Testis (tissue), 5 donors: ENCODE data around the gene ABCC8. TPM values are rescaled to one million over a fixed set of nuclear protein-coding genes. Genes with fewer than 3 reads are reported as not detected.

ENCODE experiments used
- DNase-seq: peaks from one replicate; pipeline ENCODE4 v3.0.0-alpha.2; 2019
- H3K27ac ChIP-seq, 2 donors: fragments of 200-600 bp; sonication (generic); one replicate each; pipeline ENCODE4 v1.5.1; 2019
- H3K27me3 ChIP-seq: fragments of 200-600 bp; sonication (generic); one replicate; pipeline ENCODE4 v1.5.1; 2019
- H3K36me3 ChIP-seq: fragments of 200-600 bp; sonication (generic); one replicate; pipeline ENCODE4 v1.5.1; 2017; ENCODE audit warnings: low read depth; ENCODE audit errors: missing control alignments
- H3K4me1 ChIP-seq: fragments of 200-600 bp; sonication (generic); one replicate; pipeline ENCODE4 v1.5.1; 2019
- H3K4me3 ChIP-seq, 2 donors: fragments of 200-600 bp; sonication (generic); one replicate each; pipeline ENCODE4 v1.5.1; 2017 to 2019
- H3K9me3 ChIP-seq: fragments of 200-600 bp; sonication (generic); one replicate; pipeline ENCODE4 v1.5.1; 2017
- POLR2A ChIP-seq: fragments of 450-650 bp; IDR thresholded peaks from one replicate; pipeline ENCODE4 v1.6.1; 2017; ENCODE audit warnings: antibody characterized with exemption, mild to moderate bottlenecking, moderate library complexity
- WGBS, 2 donors: methylation state at CpG; one replicate each; pipeline ENCODE4 v1.1.5; 2018; 5-methylcytosine and 5-hydroxymethylcytosine counted together
- intact Hi-C: fragments of 100-400 bp; cut with DNase I; formaldehyde crosslinking; loops from one replicate; pipeline ENCODE4 v1.15.1; 2023; ENCODE audit warnings: low total_unique reads
- long read RNA-seq, 2 donors: transcript quantifications; one replicate each; lab custom pipeline, GENCODE V29; 2026
- polyA plus RNA-seq: library from polyadenylated mRNA; stranded (reverse); fragments of 350-450 nt; fragmentation: Illumina TruSeq; extraction: RNeasy Lipid Tissue Mini Kit (QIAGEN cat#74804); gene quantifications from one replicate; pipeline ENCODE4 v1.2.3, GENCODE V29; 2014; ENCODE audit warnings: low read depth, low replicate concordance; ENCODE audit not compliant: insufficient read depth
- total RNA-seq, 2 donors: library from RNA; depleted of rRNA; stranded (reverse); fragments of >200 nt; gene quantifications; one replicate each; pipeline ENCODE4 v1.2.3, GENCODE V29; 2016
- TF ChIP-seq, protein P1 (sequence below), 3 experiments: fragments of 450-650 bp in 2 of 3; fragments of 200-600 bp in 1 of 3; sonication (generic) in 1 of 3; IDR thresholded peaks; one replicate each; pipeline ENCODE4 v1.5.1; 2016 to 2019; ENCODE audit warnings: antibody characterized with exemption in 3 of 3, mild to moderate bottlenecking in 2 of 3, moderate library complexity in 1 of 3

The ABCC8 gene
- 1 to 10 TPM; 2.0 to 2.2 TPM for total RNA-seq
- polyA plus RNA-seq: 1.5 TPM
- long read RNA-seq, donor 1: 0 reads
- long read RNA-seq, donor 2: 0 reads

DNA sequence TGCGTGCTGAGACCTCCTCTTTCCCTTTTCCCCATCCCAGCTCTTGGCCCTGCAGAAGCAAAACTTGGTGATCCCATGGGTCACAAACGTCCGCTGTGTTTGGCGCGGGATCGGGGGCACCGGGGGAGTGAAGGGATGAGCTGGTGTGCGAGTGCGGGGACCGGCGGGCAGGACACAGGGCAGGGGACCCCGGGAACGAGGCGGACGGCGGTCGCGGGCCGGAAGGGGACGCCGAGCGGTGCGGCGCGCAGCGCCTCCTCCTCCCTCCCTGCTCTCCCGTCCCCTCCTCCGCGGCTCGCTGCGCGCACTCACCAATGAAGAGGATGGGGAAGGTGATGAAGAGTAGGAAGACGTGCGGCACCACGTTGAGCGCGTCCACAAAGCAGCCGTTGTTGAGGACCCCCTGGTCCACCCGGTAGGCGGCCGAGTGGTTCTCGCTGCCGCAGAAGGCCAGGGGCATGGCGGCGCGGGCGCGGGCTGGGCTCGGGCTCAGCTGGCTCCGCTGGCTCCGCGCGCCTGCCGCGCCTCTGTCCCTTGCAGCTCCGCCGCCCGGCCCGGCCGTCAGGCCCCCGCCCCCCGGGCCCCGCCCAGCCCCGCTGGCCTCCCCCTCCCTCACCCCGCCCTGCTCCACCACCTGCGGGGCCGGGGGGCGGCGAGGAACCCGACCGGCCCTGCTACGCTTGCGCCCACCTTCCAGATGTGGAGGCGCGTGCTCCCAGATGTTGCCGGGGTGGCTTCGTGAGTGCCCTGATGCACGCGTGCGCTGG, at the start of gene ABCC8:
TSS of gene ABCC8 (minus strand) at position 529 of the 767 bp plus-strand sequence. CDS start at position 460, 69 bp downstream.
- WGBS, 2 donors: 0% methylated on average over 10 to 67 of the region's 80 CpGs
- Histone ChIP-seq H3K4me3 (peak within 1 kb of the TSS; percentile 31 to 56), H3K36me3 (no peaks in the 10 kb centered on the region), H3K27ac (no peak within 1 kb of the TSS), H3K4me1 (no peaks in the 10 kb centered on the region), H3K27me3 (no peaks in the 10 kb centered on the region), H3K9me3 (no peaks in the 10 kb centered on the region)
- TF ChIP-seq, protein P1, sequence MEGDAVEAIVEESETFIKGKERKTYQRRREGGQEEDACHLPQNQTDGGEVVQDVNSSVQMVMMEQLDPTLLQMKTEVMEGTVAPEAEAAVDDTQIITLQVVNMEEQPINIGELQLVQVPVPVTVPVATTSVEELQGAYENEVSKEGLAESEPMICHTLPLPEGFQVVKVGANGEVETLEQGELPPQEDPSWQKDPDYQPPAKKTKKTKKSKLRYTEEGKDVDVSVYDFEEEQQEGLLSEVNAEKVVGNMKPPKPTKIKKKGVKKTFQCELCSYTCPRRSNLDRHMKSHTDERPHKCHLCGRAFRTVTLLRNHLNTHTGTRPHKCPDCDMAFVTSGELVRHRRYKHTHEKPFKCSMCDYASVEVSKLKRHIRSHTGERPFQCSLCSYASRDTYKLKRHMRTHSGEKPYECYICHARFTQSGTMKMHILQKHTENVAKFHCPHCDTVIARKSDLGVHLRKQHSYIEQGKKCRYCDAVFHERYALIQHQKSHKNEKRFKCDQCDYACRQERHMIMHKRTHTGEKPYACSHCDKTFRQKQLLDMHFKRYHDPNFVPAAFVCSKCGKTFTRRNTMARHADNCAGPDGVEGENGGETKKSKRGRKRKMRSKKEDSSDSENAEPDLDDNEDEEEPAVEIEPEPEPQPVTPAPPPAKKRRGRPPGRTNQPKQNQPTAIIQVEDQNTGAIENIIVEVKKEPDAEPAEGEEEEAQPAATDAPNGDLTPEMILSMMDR (IDR thresholded peaks at IDR 0.05): no peak
- TF ChIP-seq POLR2A: no peak
- no peak for DNase-seq
- intact Hi-C loops: no loop called here

DNA sequence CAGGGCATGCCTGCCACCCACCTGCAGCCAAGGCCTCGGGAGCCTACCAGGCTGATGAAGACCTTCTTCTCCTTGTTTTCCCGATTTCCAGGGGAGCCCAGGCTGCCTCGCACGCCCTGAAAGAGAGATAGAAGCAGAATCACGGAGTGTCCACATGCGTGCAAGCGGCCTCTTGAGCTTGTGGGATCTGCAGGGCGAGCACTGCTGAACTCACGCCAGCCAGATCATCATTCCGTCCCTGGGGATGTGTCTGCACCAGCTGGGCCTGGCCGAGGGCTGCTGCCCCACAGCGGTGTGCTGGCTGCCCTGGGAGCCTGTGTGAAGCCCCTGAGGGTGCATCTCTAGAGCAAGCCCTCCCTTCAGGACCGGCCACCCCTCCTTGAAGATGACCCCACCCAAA, 49.7 kb upstream of the ABCC8 start:
- no peak for TF ChIP-seq POLR2A
- TF ChIP-seq, protein P1 (IDR thresholded peaks at IDR 0.05): no peak
- H3K4me1 ChIP-seq: no peaks in the 10 kb centered on the region
- intact Hi-C loops: no loop called here
- H3K9me3 ChIP-seq: no peaks in the 10 kb centered on the region
- no peaks in the 10 kb centered on the region for H3K36me3 ChIP-seq
- 75 to 90% methylated on average over 9 to 13 of the region's 13 CpGs for WGBS, 2 donors
- H3K27me3 ChIP-seq: no peaks in the 10 kb centered on the region
- H3K27ac ChIP-seq: no peak overlapping the region
- no peak for DNase-seq
- H3K4me3 ChIP-seq: no peak overlapping the region

DNA sequence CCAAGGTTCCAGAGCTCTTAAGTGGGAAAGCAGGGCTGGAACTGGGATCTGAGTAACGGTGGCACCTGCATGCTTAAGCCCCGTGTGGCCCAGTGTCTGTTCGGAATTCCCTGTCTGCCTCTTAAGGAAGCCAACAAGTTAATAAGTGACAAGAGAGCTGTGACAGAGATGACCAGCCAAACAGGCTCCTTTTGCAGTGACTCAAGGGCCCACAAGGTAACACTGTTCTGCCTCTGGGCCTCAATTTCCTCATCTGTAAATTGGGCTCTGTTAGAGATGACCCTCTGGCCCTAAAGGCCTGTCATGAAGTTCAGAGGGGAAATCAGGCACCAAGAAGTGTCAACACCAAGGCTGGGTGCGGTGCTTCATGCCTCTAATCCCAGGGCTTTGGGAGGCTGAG, 48.9 kb upstream of the ABCC8 start:
- H3K4me3 ChIP-seq: no peak overlapping the region
- H3K27ac ChIP-seq: no peak overlapping the region
- no peak for DNase-seq
- 92 to 100% methylated on average over 4 of the region's 4 CpGs for WGBS, 2 donors
- intact Hi-C loops: no loop called here
- no peaks in the 10 kb centered on the region for H3K27me3 ChIP-seq
- H3K4me1 ChIP-seq: no peaks in the 10 kb centered on the region
- TF ChIP-seq POLR2A: no peak
- TF ChIP-seq, protein P1 (IDR thresholded peaks at IDR 0.05): no peak
- H3K36me3 ChIP-seq: no peaks in the 10 kb centered on the region
- no peaks in the 10 kb centered on the region for H3K9me3 ChIP-seq

DNA sequence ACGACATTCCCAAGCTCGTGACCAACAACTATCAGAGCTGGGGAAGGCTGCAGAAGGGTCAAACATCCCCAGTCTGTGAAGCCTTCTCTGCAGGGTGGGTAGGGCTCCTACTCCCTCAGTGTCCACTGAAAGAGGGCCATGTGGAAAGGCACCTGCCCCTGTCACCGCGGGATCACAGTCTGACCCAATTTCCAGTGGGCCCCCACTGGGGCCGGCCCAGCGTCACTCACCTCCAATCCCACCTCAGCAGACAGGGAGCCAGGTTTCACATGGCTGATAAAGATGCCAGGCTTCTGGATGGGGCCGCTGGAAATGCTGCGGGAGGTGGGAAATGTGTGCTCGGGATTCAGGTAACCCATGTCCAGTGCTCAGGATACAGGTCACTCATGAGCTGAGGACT, 47.6 kb upstream of the ABCC8 start:
- Histone ChIP-seq H3K4me3 (no peak overlapping the region), H3K4me1 (no peaks in the 10 kb centered on the region), H3K9me3 (no peaks in the 10 kb centered on the region), H3K27me3 (no peaks in the 10 kb centered on the region), H3K27ac (no peak overlapping the region), H3K36me3 (no peaks in the 10 kb centered on the region)
- no peak for TF ChIP-seq POLR2A
- TF ChIP-seq, protein P1 (IDR thresholded peaks at IDR 0.05): no peak
- intact Hi-C loops: no loop called here
- 92 to 95% methylated on average over 5 to 9 of the region's 9 CpGs for WGBS, 2 donors
- no peak for DNase-seq

DNA sequence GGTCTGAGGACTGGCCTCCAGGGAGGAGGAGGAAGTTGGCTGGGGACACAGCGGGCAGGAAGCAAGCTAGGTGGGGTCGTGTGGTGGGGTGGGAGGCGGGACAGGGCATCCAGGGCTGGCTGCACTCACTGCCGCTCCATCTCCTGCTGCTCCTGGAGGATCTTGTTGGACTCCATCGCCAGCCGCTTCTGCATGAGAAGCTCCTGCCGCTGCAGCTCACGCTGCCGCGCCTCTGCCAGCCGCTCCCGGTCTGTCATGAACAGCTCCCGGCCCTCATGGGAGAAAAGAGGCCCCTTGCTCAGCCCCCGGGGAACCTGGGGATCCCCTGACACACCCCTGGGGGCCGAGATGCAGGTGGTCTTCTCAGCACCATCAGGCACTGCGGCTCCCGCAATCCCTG, 46.0 kb upstream of the ABCC8 start:
- no peaks in the 10 kb centered on the region for H3K27me3 ChIP-seq
- WGBS, 2 donors: 83 to 89% methylated on average over 12 to 16 of the region's 17 CpGs
- H3K36me3 ChIP-seq: no peaks in the 10 kb centered on the region
- no peak overlapping the region for H3K4me3 ChIP-seq
- no peak for DNase-seq
- TF ChIP-seq, protein P1 (IDR thresholded peaks at IDR 0.05): no peak
- no peaks in the 10 kb centered on the region for H3K9me3 ChIP-seq
- intact Hi-C loops: no loop called here
- no peaks in the 10 kb centered on the region for H3K4me1 ChIP-seq
- H3K27ac ChIP-seq: no peak overlapping the region
